GM06990 (cell line): ENCODE data around the gene CYP2W1.

Experiments used
- DNase-seq: peaks from one replicate; pipeline ENCODE4 v3.0.0-alpha.2; 2011; ENCODE audit not compliant: insufficient read length; ENCODE audit errors: extremely low read depth
- H3K27me3 ChIP-seq: replicated peaks from 2 replicates; pipeline ENCODE4 v1.6.0; 2011; ENCODE audit warnings: low read length; ENCODE audit not compliant: control insufficient read depth, insufficient read depth
- H3K36me3 ChIP-seq: 2 replicates; pipeline ENCODE4 v1.5.1; 2011; ENCODE audit warnings: low read length; ENCODE audit not compliant: control insufficient read depth, insufficient read depth
- H3K4me3 ChIP-seq: replicated peaks from 2 replicates; pipeline ENCODE4 v1.5.1; 2011; ENCODE audit warnings: low read depth, mild to moderate bottlenecking, control low read depth, low read length
- TF ChIP-seq, protein P1 (sequence below): IDR thresholded peaks from 2 replicates; pipeline ENCODE4 v1.5.1; 2011; ENCODE audit warnings: low read length, control low read depth, mild to moderate bottlenecking, inconsistent platforms; ENCODE audit not compliant: insufficient read depth, poor library complexity, severe bottlenecking

CYP2W1 gene

DNA sequence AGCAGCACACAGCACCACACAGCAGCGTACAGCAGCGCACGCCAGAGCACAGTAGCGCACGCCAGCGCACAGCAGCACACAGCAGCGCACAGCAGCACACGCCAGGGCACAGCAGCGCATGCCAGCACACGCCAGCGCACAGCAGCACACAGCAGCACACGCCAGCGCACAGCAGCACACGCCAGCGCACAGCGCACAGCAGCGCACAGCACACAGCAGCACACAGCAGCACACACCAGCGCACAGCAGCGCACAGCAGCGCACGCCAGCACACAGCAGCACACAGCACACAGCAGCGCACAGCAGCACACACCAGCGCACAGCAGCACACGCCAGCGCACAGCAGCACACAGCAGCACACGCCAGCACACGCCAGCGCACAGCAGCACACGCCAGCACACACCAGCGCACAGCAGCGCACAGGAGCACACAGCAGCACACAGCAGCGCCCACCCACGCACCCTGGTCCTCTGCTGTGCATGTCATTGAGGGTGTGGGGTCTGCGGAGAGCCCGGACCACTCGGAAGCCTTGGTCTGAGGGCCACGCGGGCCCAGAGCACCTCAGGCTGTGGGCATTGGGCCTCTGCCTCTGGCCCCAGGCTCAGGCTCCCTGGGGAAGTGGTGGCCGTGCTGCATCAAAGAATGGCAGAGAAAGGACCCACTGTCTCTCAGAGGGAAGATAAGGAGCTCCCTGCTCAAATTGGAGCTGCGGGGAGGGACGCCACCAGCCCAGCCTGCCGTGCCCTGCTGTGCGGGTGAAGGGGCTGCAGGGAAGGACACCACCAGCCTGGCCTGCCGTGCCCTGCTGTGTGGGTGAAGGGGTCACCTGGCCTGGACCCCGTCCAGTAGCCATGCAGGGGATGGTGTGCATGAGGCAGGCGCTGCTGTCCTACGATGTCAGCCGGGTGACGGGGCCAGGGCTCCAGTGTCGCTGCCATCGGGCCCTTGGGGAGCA, 33.9 kb downstream of the CYP2W1 start:
- Histone ChIP-seq H3K36me3 (peaks cover 21% of the 10 kb centered on the region), H3K27me3 (no peaks in the 10 kb centered on the region), H3K4me3 (no peak overlapping the region)
- TF ChIP-seq, protein P1, sequence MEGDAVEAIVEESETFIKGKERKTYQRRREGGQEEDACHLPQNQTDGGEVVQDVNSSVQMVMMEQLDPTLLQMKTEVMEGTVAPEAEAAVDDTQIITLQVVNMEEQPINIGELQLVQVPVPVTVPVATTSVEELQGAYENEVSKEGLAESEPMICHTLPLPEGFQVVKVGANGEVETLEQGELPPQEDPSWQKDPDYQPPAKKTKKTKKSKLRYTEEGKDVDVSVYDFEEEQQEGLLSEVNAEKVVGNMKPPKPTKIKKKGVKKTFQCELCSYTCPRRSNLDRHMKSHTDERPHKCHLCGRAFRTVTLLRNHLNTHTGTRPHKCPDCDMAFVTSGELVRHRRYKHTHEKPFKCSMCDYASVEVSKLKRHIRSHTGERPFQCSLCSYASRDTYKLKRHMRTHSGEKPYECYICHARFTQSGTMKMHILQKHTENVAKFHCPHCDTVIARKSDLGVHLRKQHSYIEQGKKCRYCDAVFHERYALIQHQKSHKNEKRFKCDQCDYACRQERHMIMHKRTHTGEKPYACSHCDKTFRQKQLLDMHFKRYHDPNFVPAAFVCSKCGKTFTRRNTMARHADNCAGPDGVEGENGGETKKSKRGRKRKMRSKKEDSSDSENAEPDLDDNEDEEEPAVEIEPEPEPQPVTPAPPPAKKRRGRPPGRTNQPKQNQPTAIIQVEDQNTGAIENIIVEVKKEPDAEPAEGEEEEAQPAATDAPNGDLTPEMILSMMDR, result no peak
- no peak for DNase-seq

DNA sequence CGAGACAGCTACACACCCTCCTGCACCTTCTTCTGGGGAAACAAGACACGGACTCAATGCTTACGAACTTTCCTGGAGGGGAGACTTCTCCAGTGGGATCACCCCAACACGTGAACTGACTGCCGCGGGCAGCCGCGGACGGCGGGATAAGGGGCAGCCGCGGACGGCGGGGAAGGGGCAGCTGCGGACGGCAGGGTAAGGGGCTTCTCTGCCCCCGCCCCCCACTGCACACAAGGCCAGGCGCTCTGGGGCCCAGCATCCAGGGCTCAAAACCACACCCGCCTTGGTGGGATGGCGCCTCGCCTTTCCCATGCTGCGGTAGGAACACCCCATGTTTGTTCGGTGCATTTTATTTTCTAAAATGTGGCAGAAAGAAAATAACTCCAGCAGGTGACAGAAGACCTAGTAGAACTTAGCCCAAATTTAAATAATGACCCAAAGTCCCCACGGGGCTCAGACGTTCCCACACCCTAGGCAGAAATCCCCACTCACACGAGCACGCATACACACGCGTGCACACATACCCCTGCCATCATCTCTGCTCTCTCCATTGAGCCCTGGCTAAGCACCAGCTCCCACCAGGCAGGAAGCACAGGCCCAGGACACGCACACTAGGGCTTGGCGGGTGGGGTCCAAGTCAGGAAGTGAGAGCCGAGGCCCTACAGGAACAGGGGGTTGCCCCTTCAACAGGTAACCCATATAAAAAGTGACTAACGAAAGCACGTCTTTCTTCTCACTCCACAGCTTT, 34.8 kb downstream of the CYP2W1 start:
- Histone ChIP-seq H3K27me3 (no peaks in the 10 kb centered on the region), H3K36me3 (peaks cover 25% of the 10 kb centered on the region), H3K4me3 (no peak overlapping the region)
- no peak for DNase-seq
- TF ChIP-seq, protein P1, result no peak

DNA sequence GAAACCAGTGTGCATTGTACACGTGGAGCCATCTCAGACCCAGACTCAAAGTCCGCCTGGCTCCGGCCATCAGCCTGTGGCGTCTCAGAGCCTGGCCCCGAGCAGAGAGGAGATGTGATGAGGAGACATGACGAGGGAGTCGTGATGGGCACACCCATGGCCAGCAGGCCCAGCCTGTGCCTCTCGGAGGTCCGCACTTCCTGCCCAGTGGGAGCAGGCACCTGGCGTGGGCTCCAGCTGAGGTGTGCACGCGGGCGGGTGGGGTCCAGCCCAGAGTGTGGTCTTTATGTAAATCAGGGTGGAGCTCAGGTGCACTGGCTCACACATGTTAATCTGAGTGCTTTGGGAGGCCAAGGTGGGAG, 35.3 kb downstream of the CYP2W1 start:
- Histone ChIP-seq H3K27me3 (no peaks in the 10 kb centered on the region), H3K36me3 (peaks cover 25% of the 10 kb centered on the region), H3K4me3 (no peak overlapping the region)
- TF ChIP-seq, protein P1, result no peak
- no peak for DNase-seq

DNA sequence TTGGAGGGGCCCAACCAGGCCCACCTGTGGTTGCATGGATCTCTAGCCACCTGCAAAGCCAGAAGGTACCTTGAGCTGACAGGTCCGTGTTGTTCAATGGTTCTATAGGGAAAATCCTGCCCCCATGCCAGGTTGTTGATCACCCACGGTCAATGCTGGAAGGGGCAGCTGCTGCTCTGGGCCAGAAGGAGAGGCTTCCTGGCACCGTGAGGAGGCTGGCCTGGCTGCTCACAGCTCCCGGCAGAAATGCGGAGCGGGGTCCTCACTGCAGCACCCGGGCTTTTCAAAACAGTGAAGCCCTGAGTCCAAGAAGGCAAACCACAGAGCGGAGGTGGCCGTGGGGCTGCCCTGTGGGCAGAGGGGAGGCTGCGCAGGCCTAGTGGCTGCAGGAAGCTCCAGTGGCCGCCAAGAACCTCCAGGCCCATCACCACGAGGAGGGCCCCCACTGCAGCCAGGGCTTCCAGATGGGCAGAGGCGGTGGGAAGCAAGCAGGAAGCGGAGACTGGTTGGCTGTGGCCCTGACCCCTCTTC, 36.3 kb downstream of the CYP2W1 start:
- Histone ChIP-seq H3K27me3 (no peaks in the 10 kb centered on the region), H3K4me3 (no peak overlapping the region), H3K36me3 (peaks cover 25% of the 10 kb centered on the region)
- TF ChIP-seq, protein P1, result no peak
- no peak for DNase-seq

DNA sequence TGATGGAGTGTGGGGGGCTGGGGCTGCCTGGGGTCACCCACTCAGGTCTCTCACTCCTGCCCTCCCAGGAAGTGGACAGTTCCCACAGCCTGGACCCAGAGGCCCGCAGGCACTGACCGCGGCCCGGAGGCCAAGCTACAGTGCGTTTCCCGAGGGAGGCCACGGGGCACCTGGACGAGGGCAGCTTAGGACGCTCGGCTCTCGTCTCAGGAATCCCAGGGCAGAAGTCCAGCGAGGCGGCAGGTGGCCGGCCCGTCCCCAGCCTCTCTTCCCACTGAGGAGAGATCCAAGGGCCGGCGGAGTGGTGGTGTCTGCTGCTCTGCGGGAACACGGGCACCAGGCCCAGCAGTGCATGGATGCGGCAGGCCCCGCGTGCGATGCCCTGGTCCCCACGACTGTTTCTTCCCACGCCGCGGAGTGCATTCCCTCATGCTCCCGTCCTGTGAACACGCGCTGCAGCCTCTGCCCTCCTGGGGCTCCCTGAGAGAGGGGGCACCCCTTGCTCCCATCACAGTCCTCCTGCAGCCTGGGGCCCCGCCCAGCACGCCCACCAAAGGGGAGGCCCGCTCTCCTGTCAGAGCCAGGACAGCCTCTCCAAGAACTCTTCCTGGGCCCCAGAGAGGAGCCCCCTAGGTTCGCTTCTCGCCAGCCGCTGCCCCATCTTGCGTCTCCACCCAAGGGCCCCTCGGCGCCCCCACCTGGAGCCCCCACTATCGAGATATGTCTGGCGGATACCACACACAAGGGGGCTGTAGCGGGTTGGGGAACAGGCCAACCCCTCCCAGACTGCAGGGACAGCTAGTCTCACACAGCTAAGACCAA, 37.0 kb downstream of the CYP2W1 start:
- no peak overlapping the region for H3K4me3 ChIP-seq
- DNase-seq, result no peak
- no peaks in the 10 kb centered on the region for H3K27me3 ChIP-seq
- H3K36me3 ChIP-seq, result peaks cover 27% of the 10 kb centered on the region
- TF ChIP-seq, protein P1, result no peak
